Right ventricle myocardium inferior (tissue), 1 donor: ENCODE data around the gene UBE3B. TPM values are rescaled to one million over a fixed set of nuclear protein-coding genes. Genes with fewer than 3 reads are reported as not detected.

Experiments
- ATAC-seq: fragments of 200-7000 bp; cut with Tn5 transposase; one replicate; pipeline ENCODE4 v1.9.1; 2020; ENCODE audit warnings: mild to moderate bottlenecking, moderate library complexity
- DNase-seq: peaks from one replicate; pipeline ENCODE4 v3.0.0; 2021; ENCODE audit errors: missing footprints
- intact Hi-C: fragments of 100-400 bp; cut with DNase I; formaldehyde crosslinking; loops from one replicate; pipeline ENCODE4 v1.11.0; 2022
- total RNA-seq: library from RNA; stranded (reverse); fragmentation: NEBNext Ultra II Directional; extraction: Animal tissue kit (Norgen Biotek cat#: 25700); gene quantifications from one replicate; pipeline ENCODE4 v1.2.1, GENCODE V29; 2021
- donor health status: DM: no; HTN: yes; CAD: no; lungs with severe emphysema.

The UBE3B gene
- total RNA-seq, 1 donor from 2014 or later, result 56.1 TPM

- ATAC-seq (no peak), DNase-seq (no peak)
- intact Hi-C loops, result no loop called here
These were observed 32.2 kb upstream of the UBE3B start for GRCh38 chr12:109445191-109445609.

GRCh38 chr12:109446869-109447268 is 30.6 kb upstream of the UBE3B start:
- intact Hi-C loops, result no loop called here
- peak; percentile 72 for ATAC-seq
- no peak for DNase-seq

- DNase-seq (no peak), ATAC-seq (no peak)
- intact Hi-C loops, result no loop called here
These were observed 30.0 kb upstream of the UBE3B start for GRCh38 chr12:109447482-109447881.

- intact Hi-C loops, result no loop called here
- no peak for ATAC-seq
These were observed 29.2 kb upstream of the UBE3B start for GRCh38 chr12:109448272-109448671.

GRCh38 chr12:109448707-109449390 is 28.6 kb upstream of the UBE3B start:
- DNase-seq (no peak), ATAC-seq (no peak)
- intact Hi-C loops, result no loop called here

More at GRCh38 chr12:109448272-109448671, 29.2 kb upstream of the UBE3B start:
- DNase-seq, result no peak

GRCh38 chr12:109449845-109450532 is 27.4 kb upstream of the UBE3B start:
- DNase-seq (no peak), ATAC-seq (no peak)
- intact Hi-C loops, result no loop called here

GRCh38 chr12:109450980-109451379 is 26.5 kb upstream of the UBE3B start:
- intact Hi-C loops, result no loop called here
- DNase-seq (no peak), ATAC-seq (no peak)

- DNase-seq, result no peak
- no peak for ATAC-seq
- intact Hi-C loops, result no loop called here
These were observed 26.0 kb upstream of the UBE3B start for GRCh38 chr12:109451400-109451799.

GRCh38 chr12:109452489-109452888 is 24.9 kb upstream of the UBE3B start:
- DNase-seq, result no peak
- ATAC-seq, result no peak
- intact Hi-C loops, result no loop called here

GRCh38 chr12:109455706-109456105 is 21.7 kb upstream of the UBE3B start:
- DNase-seq (no peak), ATAC-seq (no peak)
- intact Hi-C loops, result no loop called here

GRCh38 chr12:109458086-109458485 is 19.3 kb upstream of the UBE3B start:
- DNase-seq, result no peak
- no peak for ATAC-seq
- intact Hi-C loops, result no loop called here

GRCh38 chr12:109458771-109459208 is 18.6 kb upstream of the UBE3B start:
- intact Hi-C loops, result no loop called here
- DNase-seq, result no peak
- ATAC-seq, result no peak

- DNase-seq (no peak), ATAC-seq (no peak)
- intact Hi-C loops, result no loop called here
These were observed 18.2 kb upstream of the UBE3B start for GRCh38 chr12:109459247-109459646.

- DNase-seq, result no peak
- no peak for ATAC-seq
- intact Hi-C loops, result no loop called here
These were observed 16.9 kb upstream of the UBE3B start for GRCh38 chr12:109460538-109460937.

GRCh38 chr12:109461049-109461845 is 16.2 kb upstream of the UBE3B start:
- intact Hi-C loops, result no loop called here
- ATAC-seq, result no peak
- no peak for DNase-seq

GRCh38 chr12:109461846-109462756 is 15.3 kb upstream of the UBE3B start:
- peak; percentile 94 for DNase-seq
- intact Hi-C loops, result no loop called here
- ATAC-seq, result peak; percentile 94

GRCh38 chr12:109462868-109463692 is 14.4 kb upstream of the UBE3B start:
- intact Hi-C loops, result no loop called here
- ATAC-seq, result peak; percentile 81

GRCh38 chr12:109463756-109464155 is 13.7 kb upstream of the UBE3B start:
- intact Hi-C loops, result no loop called here
- ATAC-seq (no peak), DNase-seq (no peak)

More at GRCh38 chr12:109462868-109463692, 14.4 kb upstream of the UBE3B start:
- DNase-seq, result peak; percentile 87
